GM18498 (cell line): ENCODE measurements around the gene B9D2.

Source experiments
- ATAC-seq: cut with Tn5 transposase; IDR thresholded peaks from one replicate; pipeline ENCODE4 v1.9.1; 2021; ENCODE audit warnings: mild to moderate bottlenecking, moderate library complexity; ENCODE audit not compliant: unreplicated experiment

Gene B9D2

GRCh38 chr19:41330481-41330880 lies 33.5 kb downstream of the B9D2 start:
- ATAC-seq = no peak

GRCh38 chr19:41328842-41329225 lies 35.1 kb downstream of the B9D2 start:
- no peak for ATAC-seq

DNA sequence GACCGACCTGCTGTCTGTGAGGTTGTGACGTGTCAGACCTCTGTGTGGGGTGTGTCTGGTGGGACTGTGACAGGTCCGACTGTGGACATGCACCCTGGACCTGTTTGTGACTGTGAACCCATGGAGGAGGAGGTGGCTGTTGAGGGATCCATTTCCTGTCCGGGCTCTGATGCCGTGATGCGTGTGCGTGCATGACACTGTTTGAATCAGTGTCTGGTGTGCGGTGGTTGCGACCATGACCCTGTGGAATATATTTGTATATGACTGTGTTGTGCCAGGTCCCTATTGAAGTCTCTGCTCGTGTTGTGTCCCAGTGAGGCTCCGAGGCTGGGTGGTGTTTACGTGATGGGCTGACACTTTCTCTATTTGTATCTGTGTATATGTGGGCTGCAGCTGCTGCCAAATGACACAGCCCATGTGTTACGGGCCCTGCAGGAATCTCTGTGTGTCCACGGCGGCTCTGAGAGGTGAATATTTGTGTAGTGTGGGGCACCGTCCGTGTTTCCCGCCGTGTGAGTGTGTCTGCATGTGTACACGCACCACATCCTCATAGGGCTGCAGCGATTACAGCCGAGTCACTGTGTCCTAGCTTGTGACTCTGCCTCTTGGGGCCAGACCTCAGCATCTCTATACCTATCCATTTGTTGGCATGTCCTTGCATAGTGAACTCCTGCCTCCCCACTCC lies 35.6 kb downstream of the B9D2 start:
- ATAC-seq = peak; percentile 8

GRCh38 chr19:41327576-41328156 lies 36.3 kb downstream of the B9D2 start:
- ATAC-seq = peak; percentile 72

DNA sequence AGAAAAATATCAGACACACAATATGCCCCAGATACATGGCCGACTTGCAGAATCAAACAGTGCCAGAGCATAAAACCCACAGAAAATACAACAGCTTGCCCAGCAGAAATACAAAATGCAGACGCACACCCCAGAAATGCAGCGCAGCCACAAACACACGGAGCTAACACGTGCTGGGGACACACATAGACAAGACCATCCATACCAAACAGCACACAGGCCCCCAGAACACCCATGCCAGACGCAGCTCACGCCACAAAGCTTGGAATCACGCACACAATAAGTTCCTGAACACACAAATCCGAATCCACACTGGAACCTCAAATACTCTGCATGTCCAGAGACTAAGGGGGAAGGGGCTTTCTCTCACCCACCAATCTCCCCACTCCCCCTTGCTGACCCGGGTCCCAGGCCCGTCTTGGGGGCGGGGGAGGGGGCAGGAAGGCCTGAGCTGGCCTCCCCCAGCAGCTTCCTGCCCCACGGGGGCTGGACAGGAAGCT lies 36.8 kb downstream of the B9D2 start:
- ATAC-seq = no peak

- ATAC-seq = no peak
These were observed 37.8 kb downstream of the B9D2 start for GRCh38 chr19:41325947-41326706.

- no peak for ATAC-seq
These were observed 38.4 kb downstream of the B9D2 start for GRCh38 chr19:41325640-41325946.

- no peak for ATAC-seq
These were observed 38.9 kb downstream of the B9D2 start for GRCh38 chr19:41324921-41325639.

DNA sequence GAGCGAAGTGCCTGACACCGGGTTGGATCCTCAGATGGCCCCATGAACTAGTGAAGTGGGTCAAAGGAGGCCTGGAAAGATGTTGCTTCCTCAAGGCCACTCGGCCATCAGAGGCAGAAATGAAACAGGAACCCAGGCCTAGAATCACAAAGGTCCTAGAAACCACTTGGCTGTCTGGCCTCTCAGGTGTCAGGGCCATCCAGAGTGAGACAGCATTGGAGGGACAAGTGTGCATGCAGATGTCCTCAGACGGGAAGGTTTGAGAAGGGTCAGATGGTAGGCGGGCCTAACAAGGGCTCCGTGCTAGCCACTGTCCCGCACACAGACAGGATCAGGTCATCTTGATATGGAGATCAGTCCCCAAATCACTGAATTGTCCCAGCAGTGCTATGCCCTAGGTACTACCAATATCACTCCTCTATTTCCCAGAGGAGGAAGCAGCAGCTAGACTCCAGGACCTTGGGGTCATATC lies 39.7 kb downstream of the B9D2 start:
- no peak for ATAC-seq

- ATAC-seq = no peak
These were observed 40.4 kb downstream of the B9D2 start for GRCh38 chr19:41323430-41324125.

DNA sequence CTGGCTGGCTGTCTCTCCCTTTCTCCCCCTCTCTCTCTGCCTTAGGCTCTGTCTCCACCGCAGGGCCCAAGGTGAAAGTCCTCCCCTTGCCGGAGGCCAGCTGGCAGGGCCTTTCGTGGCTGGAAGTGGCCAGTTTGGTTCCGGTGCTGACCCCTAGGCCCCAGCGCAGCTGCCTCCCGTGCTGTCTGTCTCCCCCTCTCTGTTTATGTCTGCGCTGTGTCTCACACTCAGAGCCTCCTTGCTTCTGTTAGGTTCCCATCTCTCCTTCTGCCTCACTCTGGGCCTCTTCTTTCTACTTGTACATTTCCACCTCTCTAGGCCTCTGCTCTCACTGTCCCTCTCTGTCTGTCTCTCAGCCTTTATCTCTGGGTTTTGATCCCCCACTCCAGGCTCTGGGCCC lies 40.9 kb downstream of the B9D2 start:
- no peak for ATAC-seq

DNA sequence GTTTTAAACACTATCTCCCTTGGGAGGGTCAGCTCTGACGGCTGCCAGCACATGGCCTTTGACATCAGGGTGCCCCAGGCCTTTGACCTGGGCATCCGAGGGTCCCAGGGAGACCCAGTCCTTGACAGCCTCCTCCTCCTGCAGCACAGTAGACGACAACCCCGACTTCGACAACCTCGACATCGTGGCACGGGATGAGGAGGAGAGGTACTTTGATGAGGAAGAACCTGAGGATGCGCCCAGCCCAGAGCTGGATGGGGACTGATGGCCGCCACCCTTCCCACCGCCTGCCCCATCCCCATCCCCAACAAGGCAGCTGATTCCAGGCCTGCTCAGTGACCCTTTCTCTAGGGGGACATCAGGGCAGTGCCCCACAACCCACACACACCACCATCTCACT lies 41.5 kb downstream of the B9D2 start:
- ATAC-seq = no peak

DNA sequence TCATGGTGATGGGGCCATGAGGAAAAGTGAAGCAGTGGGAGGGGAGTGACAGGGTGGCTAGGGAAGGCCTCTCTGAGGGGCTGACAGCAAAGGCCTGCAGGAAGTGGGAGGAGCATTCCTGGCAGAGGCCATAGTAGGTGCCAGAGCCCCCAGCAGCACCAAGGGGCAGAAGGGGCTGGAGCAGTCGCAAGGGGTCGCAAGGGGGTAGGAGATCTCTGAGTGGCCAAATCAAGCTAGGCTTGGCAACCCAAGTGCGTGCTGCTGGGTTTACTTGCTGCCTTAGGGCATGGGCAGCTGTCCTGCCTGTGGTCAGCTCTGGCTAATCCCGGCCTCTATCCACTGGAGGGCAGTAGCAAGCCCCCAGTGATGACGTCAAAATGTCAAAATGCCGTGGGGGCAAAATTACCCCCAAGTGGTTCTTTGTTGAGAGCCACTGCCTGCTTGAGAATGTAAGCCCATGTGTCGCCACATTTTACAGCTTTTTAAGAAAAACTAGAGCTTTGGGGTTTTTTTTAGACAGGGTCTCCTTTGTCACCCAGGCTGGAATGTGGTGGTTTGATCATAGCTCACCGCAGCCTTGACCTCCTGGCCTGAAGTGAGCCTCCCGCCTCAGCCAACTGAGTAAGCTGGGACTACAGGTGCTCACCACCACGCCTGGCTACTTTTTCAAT lies 42.2 kb downstream of the B9D2 start:
- no peak for ATAC-seq

- ATAC-seq = no peak
These were observed 42.7 kb downstream of the B9D2 start for GRCh38 chr19:41321204-41321599.

DNA sequence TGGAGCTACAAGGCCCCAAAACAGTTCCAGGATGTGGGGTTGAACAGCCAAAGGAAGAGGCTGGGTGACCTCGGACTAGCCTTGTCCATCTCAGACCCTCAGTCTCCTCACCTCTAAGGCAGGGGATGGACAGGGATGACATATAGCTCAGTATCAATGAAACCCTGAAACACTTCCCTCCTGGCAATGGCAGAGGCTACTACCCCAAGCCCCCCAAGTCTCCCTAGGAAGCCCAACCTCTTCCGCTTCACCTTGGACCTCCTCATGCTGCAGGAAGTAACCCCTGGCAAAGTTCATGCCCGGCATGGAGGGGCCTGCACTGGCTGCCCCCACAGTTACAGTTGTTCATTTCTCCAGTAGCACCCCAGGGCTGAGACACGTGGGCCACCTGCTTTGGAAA lies 43.4 kb downstream of the B9D2 start:
- no peak for ATAC-seq

DNA sequence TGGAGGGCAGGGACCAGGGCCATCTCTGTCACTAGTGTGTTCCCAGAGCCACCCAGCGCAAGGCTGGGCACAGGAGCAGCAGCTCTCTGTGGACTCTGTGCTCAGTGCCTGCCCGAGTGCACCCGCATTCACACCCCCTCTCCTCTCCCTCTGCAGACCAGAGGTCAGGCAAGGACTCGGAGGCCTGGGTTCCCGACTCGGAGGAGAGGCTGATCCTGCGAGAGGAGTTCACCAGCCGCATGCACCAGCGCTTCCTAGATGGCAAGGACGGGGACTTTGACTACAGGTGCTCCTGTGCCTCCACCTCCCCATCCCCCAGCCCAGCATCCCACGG lies 43.8 kb downstream of the B9D2 start:
- ATAC-seq = no peak

DNA sequence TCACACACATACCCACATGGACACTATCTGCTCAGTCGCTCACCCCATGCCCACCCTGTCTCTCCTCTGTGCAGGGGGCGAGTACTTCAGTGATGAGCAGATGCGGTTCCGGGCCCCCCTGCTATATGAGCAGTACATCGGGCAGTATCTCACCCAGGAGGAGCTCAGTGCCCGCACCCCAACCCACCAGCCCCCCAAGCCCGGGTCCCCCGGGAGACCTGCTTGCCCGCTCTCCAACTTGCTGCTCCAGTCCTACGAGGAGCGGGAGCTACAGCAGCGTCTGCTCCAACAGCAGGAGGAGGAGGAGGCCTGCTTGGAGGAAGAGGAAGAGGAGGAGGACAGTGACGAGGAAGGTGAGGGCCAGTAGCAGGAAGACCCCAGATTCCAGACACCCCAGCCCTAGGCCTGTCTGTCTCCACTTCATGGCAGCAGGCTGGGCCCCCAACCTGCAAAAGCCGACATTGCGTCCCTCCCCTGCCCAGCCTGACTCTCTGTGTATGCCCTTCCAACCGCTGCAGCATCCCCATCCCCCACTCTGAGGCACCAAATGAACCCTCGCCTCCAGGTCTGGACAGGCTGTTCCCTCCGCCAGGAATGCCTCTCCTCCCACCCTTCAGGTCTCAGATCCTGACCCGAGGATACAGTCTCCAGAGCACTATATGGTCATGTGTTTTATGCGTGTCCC lies 44.3 kb downstream of the B9D2 start:
- no peak for ATAC-seq

GRCh38 chr19:41318696-41319499 lies 45.1 kb downstream of the B9D2 start:
- no peak for ATAC-seq

DNA sequence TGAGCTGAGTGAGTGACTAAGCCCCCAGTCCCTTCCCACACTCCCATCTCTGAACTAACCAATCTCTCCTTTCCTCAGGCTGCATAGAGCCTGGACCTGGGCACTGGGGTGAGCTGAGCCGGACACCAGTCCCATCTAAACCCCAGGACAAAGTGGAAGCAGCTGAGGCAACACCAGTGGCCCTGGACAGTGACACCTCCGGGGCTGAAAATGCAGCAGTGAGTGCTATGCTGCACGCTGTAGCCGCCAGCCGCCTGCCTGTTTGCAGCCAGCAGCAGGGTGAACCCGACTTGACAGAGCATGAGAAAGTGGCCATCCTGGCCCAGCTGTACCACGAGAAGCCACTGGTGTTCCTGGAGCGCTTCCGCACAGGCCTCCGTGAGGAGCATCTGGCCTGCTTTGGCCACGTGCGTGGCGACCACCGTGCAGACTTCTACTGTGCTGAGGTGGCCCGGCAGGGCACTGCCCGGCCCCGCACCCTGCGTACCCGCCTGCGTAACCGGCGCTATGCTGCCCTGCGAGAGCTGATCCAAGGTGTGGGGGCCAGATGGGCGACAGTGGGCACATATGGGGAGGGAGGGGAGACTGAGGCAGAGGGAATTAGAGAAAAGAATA lies 47.5 kb downstream of the B9D2 start:
- no peak for ATAC-seq
